DMS114 treated with DMSO at 0.1 percent for 48 hours (cell line): ENCODE data around the gene SMYD3.

Experiments
- DNase-seq: peaks from one replicate; lab custom pipeline; 2025; ENCODE audit not compliant: unreplicated experiment; lab: John Stamatoyannopoulos, UW

SMYD3 gene

DNA sequence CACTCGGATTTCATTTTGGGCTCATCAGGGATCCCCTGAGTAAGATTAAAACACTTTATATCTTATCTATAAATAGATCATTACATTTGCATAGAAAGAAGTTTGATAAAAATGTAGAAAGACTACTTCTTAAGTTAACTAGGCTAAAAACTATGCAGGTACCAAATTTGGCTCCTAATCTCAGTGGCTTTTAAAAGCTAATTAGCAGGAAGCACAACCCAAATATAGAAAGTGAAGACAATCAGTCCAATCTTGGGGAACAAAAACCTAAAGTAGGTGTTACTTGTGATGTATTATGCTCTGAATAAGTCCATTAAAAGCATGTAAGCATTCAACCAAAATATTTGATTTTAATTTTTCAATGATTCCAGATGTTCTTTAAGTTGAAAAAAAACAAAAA, 35.4 kb downstream of the SMYD3 start:
- no peak for DNase-seq

DNA sequence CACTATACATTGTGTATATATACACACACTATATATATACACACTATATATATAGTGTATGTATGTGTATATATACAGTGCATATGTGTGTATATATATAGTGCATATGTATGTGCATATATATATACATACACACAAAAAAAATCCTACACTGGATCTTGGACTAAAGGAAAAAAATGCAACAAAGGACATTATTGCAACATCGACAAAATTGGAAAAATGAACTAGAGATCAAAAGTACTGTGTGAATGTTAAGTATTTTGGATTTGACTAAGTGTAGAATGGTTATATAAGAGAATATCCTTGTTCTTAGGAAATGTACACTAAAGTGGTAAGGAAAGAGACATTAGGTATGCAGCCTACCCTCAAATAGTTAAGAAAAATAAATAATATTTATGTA, 36.5 kb downstream of the SMYD3 start:
- no peak for DNase-seq

DNA sequence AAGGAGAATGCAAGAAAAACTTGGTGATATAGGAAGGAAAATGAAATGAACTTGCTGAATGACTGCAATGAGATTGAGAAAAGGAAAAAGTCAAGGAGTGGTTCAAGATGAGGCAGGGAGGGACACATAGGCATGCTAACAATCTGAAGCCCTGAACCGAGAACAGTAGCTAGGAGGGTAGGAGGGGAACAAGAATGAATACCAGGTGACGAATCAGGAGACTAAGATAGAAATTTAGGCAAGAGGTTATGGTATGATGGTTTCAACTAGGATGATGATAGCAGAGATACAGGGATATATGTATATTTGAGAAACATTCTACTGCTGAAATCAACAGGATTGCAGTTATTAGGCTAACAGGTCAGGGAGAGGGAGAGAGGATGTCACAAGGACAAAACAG, 44.1 kb downstream of the SMYD3 start:
- no peak for DNase-seq

DNA sequence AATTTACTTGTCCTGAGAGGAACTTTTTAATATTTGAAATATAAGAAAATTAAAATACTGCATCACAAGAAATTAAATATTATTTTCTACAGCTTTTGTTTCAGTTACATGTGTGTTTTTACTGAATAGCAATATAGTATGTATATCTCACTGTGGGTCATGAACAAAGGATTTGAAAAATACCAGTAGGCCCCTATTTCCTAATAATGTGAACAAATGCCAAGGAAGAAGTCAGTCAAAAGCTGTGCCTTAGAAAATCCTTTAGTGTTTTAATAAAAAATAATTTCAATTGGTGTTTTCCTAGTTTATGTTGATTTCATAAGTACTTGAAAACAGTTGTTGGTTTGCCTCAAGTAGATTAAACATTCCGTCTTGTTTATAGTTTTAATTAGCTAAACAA, 46.7 kb downstream of the SMYD3 start:
- no peak for DNase-seq

DNA sequence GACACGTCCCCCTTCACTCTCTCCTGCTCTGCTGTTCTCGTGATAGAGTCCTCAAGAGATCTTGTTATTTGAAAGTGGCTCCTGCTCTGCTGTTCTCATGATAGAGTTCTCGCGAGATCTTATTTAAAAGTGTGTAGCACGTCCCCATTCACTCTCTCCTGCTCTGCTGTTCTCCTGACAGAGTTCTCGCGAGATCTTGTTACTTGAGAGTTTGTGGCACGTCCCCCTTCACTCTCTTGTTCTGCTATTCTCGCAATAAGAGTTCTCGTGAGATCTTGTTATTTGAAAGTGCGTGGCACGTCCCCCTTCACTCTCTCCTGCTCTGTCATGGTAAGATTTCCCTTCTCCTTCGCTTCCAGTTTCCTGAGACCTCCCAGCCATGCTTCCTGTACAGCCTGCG, 47.9 kb downstream of the SMYD3 start:
- DNase-seq: no peak

DNA sequence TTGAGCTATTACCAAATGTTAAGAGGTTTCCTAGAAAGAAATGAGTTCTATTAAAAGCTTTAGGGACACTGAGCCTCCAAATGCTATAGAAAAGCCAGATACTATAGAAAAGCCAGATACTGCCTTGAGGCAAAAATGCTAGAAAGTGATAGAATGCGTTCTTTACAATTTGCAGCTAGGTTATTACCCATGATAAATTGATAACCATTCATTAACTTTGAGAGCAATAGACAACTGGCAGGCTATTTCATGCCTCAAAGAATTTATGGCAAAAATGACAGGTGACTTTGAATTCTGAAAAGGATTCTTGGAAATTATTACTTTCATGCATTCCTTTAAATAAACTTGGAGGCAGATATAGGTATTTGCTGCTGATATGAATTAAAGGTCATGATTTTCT, 51.6 kb downstream of the SMYD3 start:
- DNase-seq: no peak

DNA sequence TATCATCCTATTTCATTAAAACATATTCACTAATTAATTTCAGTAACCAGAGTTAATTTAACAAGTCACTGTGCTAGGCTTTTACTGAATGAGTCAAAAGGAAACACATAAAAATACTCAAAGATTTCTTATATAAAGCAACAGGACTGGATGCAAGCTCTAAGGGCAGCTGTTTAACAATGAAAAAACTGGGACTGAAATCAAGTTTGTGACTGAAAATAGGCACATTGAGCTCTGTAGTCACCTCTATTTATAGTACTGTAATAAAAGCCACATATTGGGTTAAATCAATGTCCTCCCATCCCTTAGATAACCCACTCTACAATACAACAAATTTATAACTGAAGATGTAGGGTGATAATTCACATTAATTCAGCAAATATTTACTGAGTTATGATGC, 52.4 kb downstream of the SMYD3 start:
- DNase-seq: no peak

DNA sequence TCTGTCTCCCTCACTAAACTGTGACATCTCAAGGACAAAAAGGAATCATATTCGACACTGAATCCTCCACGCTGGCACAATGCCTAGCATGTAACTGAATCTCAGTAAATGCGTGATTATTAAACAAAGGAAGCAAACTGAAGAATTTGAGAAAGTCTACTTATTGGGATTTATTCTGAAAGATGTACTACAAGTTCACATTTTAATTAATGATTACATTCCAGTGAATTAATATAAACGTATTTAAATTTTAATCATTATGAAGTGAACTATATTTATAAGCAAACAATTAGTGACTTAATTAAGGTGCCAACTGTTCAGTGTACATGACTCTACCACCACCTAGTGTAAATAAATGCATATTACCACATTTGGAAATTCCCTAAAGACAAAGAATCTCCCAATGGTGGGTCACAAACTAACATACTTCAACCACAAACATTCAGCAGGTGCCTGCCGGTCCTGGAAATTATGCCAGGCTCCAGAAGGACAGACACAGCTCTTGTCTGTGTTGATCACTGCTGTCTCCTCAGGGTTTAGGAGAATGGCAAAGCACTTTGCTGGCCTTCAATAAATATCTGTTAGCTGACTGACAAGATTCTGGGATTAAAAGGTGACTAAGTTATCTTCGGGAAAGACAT, 56.3 kb downstream of the SMYD3 start:
- DNase-seq: peak; percentile 34

DNA sequence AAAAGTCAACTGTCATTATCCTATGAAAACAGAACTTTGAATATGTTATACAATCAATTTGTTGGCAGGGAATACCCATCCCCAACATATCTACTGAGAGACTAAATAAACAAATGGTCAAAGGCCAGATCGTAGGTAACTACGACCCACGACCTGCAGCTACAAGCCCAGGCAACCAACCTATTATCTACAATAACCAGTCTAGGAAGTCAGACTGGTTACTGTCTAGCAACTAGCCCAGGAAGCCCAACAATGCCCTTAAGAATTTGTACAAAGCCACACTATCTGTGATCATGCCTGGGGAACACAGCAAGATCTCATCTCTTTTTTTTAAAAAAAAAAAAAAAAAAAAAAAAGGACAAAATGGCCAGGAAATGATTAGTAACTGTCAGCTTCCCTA, 58.7 kb downstream of the SMYD3 start:
- no peak for DNase-seq

DNA sequence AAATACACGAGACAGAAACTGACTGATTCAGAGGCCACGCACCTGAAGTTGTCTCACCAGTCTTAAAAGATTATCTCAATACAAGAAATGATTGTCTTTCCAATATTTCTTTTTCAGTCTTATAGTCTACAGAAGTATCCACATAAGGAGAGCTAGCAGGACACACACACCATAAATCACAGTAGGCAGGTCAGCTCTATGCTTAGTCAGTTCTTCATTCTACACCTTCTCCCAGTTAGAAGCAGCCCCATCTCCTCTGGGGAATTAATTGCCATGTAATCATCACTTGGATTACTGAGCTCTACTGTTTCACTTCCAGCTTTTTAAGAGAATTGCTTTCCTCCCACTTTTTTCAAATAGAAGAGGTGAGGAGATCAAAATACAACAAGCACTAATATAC, 59.6 kb downstream of the SMYD3 start:
- DNase-seq: no peak

DNA sequence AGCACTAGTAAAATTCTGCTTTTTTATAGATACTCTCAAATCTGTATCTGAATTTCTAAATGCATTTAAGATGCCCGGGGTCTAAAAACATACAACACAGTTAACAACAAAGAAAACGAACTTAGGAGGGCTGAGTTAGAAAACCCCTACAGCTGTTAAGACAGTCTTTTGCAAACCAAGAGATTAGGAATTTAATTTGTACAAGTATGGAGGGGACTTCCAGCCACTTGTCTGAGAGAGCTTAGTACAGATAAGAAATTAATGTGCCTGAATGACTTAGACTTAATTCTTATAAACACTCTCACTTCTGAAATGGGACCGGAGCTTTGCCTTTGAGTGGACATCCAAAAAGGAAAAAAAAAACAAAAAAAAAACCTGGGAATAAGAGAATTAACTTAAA, 61.6 kb downstream of the SMYD3 start:
- no peak for DNase-seq

DNA sequence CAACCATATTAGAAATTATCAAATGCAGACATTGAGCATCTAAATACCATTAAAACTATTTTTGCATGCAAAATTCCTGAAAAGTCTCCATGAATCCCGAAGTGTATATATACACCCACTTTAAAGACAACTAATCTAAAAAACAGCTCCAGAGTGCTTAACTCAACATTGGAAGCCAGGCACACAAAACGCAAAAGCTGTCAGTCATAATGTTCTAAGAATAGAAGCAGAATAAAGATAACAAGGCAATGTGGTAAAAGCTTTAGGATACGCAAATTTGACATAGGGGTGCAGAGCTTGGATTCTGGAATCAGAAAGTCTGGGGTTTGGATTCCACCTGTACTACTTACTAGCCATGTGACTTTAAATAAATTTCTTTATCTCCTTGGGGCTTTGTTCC, 62.5 kb downstream of the SMYD3 start:
- no peak for DNase-seq

DNA sequence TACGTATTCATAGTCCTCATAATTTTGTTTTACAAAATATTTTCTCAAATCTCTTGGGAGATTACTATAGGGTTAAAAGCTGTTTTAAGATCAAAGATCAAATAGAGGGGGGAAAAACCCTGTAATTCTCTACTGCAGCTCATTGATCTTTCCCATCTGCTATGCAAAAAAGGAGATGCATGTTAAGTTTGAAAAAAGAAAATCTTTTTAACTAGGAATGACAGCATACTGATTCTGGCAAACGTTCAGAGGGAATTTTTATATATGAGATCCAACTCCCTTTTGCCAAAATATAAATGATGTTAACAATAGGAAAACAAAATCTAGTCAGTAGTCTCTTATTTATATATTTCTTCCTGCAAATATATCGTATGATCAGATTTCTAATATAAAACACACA, 69.1 kb downstream of the SMYD3 start:
- no peak for DNase-seq

DNA sequence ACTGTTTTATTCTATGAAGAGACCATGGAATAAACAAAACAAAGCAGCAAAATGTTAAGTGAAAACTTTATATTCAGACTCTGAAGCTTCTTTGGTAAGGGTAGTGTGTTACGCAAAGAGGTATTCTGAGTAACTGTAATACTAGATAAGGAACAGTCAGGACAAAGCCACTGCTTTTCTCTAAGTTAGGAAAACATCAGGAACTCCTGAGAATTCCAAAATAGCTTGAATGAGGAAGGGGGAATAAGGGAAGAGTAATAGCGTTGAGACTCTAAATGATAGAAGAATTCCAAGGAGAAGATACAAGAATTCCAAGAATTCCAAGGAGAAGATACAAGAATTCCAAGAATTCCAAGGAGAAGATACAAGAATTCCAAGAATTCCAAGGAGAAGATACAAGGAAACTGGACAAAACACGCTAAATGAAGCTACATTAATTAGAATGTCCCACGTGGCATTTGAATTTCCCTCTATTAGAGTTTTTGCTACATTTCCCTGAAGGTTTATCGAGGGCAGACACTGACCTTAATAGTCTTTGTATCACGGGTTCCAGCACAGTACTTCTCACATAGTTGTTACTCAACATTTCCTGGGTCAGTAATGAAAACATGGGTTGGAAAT, 71.5 kb downstream of the SMYD3 start:
- DNase-seq: no peak

DNA sequence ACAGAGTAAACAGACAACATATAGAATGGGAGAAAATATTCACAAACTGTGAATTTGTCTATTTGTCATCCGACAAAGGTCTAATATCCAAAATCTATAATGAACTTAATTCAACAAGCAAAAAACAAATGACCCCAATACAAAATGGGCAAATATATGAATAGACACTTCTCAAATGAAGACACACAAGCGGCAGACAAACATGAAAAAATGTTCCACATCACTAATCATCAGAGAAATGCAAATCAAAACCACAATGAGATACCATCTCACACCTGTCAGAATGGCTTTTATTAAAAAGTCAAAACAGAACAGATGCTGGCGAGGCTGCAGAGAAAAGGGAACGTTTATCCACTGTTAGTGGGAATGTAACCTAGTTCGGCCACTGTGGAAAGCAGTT, 72.7 kb downstream of the SMYD3 start:
- no peak for DNase-seq

DNA sequence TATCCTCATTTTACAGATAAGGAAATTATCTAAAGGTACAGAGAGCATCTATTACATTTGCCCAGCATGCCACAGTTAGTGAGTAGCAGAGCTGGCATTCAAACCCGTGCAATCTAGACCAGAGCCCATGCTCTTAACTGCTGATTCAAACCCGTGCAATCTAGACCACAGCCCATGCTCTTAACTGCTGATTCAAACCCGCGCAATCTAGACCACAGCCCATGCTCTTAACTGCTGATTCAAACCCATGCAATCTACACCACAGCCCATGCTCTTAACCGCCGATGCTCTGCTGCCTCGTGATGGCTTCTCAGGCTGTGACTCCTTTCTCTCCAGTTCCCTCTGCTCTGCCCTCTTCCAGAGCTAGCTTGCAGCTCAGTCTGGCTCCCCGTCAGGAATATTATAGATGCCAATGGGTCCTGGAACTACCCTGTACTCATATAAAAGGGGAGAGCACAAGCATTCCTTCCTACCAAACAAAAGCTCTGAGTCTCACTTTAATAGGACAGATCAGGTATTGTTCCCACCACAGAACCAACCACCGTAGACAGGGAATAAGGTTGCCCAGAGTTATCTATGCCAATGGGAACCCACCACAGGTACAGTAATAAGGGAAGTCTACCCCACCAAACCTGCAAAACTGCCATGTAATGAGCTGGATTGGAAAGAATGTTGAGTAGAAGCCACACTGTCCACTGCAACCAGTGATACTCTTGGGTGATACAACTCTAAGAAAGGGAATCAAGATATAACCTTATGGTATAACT, 78.4 kb downstream of the SMYD3 start:
- no peak for DNase-seq

DNA sequence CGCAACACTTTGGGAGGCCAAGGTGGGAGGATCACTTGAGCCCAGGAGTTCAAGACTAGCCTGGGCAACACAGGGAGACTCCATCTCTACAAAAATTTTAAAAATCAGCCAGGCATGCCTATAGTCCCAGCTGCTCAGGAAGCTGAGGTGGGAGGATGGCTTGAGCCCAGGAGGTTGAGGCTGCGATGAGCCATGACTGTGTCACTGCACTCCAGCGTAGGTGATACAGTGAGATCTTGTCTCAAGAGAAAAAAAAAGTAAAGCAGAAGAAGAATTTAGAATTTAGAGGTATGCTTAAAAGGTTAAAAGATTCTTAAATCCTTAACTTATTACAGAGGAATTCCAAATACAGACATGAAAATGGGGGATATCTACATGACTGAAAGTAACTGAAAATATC, 79.5 kb downstream of the SMYD3 start:
- no peak for DNase-seq

DNA sequence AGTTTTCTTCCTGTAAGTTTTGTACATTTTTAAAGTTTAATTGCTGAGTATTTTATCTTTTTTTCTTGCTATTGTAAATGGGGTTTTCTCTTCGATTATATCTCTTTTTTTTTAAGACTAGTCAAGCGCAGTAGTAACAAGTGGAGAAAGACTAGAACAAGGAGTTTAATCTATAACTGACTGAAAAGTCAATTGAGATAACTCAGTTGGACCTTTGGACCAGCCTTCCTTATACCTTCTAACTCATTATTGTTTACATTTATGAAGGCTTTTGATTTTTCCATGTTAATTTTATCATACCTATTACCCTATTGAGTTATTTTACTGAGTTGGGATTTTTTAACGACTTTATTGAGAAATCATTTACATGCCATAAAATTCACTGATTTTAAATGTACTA, 81.2 kb downstream of the SMYD3 start:
- no peak for DNase-seq

DNA sequence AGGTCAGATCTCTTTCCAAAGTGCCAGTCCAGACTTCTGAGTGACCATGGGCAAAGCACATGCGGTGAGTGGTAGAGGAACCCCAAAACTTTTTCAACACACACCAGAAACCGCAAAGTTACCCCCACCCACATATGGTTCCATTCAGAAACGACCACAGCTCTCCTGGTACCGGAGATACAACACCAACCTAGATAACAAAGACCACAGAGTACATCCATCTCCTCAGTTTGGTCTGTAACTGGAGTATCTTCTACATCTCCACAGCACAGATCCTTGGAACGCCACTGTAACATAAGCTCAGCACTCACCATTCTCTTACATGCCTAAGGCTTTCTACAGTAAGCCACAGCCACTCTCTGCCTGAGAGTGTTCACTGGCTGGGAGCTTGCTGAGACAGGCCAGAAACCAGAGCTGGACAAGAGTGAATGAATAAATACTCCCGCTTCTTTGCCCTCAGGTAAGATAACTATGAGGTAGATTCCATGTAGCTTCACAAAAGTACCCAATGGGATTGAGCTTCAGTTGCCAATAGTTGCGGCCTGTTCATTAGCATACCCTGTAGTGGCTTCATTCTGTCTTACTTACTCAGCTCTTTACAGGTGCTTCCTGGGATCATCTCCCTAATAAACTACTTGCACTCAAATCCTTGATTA, 81.8 kb downstream of the SMYD3 start:
- DNase-seq: no peak

DNA sequence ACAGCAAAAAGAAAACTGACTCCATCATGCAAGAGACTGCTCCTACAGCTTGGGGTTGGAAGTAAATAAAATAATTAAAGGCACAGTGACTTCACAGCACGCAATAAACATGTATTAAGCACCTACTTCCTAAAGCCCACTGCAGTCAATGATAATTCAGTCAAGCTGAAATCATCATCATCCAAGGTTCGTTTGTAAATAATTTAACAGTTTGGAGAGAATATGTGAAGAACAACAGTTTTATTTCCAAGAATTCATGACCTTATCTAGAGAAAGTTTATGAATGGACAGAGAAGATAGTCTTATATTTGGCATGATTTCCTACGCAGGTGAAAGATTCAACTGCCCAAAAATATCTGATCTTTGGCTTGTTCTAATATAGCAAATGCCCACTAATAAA, 86.8 kb downstream of the SMYD3 start:
- DNase-seq: no peak

DNA sequence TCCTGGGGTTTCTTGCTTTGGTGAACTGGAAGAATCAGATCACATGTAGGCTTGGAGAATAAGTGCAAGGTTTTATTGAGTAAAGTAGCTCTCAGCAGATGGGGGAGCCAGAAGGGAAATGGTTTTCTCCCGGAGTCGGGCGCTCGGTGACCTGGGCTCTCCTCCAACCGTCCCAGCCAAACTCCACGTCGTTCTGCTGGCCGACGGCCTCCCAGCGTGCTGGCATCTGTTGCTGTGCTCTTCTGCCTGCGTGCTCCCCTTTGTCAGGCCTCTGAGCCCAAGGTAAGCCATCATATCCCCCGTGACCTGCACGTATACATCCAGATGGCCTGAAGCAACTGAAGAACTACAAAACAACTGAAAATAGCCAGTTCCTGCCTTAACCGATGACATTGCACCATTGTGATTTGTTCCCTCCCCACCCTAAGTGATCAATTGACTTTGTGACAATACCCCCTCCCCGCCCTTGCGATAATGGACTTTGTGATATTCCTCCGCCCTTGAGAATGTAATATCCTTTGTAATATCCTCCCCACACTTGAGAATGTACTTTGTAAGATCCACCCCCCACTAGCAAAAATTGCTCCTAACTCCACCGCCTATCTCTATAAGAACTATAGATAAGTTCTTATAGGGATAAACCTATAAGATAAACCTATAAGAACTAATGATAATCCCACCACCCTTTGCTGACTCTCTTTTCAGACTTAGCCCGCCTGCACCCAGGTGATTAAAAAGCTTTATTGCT, 88.3 kb downstream of the SMYD3 start:
- no peak for DNase-seq
